AG04450 (cell line): ENCODE measurements around the gene GPC5. TPM values are rescaled to one million over a fixed set of nuclear protein-coding genes. Genes with fewer than 3 reads are reported as not detected.

ENCODE experiments used
- CTCF ChIA-PET: fragments of 300-600, 350-600 bp; formaldehyde crosslinking; extraction: SDS; loops from one replicate; lab custom pipeline; 2022; ENCODE audit warnings: antibody characterized with exemption, inconsistent platforms; lab: Charles Lee
- POLR2A ChIA-PET: fragments of 350-600 bp; formaldehyde crosslinking; extraction: SDS; loops from one replicate; lab custom pipeline; 2021; ENCODE audit warnings: antibody characterized with exemption, inconsistent platforms; lab: Yijun Ruan, JAX
- DNase-seq: peaks from one replicate; pipeline ENCODE4 v3.0.0-alpha.2; 2011; ENCODE audit warnings: low read depth, low spot score
- H3K27ac ChIP-seq: one replicate; pipeline ENCODE4 v1.5.1; 2012; ENCODE audit warnings: low read depth, low read length, control low read depth
- H3K27me3 ChIP-seq: one replicate; pipeline ENCODE4 v1.6.0; 2012; ENCODE audit warnings: low read length; ENCODE audit not compliant: control insufficient read depth, insufficient read depth
- H3K4me3 ChIP-seq: 2 replicates; pipeline ENCODE4 v1.5.1; 2011; ENCODE audit warnings: mild to moderate bottlenecking, low read depth, low read length, control low read depth
- H3K9me3 ChIP-seq: 2 replicates; pipeline ENCODE4 v1.5.1; 2012; ENCODE audit warnings: low read length; ENCODE audit not compliant: control insufficient read depth, insufficient read depth
- CTCF ChIP-seq: IDR thresholded peaks from 2 replicates; pipeline ENCODE4 v1.5.1; 2011; ENCODE audit warnings: low read depth, low read length, control low read depth, inconsistent platforms
- polyA plus RNA-seq: library from polyadenylated mRNA; depleted of rRNA; stranded (reverse); fragments of >200 nt; gene quantifications from 2 replicates; pipeline ENCODE4 v1.2.3, GENCODE V29; 2011

The GPC5 gene
- polyA plus RNA-seq, 1 experiment: 3.6 TPM

DNA sequence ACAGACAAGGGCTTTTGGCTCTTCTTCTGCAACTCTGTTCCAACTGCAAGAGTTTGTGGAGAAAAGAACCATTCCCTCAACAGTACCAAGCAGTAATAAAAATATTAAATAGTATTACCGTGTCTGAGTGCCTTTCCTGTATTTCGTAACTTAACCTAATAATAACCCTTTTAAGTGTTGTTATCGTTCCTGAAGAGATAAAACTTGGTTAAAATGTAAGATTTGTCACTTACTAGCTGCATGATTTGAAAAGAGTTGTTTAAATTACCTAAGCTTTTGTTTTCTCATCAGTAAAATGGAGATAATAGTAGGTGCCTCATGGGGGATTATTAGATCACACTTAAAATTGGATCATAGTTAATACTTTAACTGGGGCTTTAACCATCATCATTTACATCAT, 447.2 kb downstream of the GPC5 start:
- ChIA-PET POLR2A (no interaction called here), CTCF (no interaction called here)
- Histone ChIP-seq H3K4me3 (no peak overlapping the region), H3K9me3 (no peaks in the 10 kb centered on the region), H3K27me3 (no peaks in the 10 kb centered on the region), H3K27ac (no peak overlapping the region)
- no peak for DNase-seq
- no peak for TF ChIP-seq CTCF

GRCh38 chr13:91863699-91864098, 465.3 kb downstream of the GPC5 start:
- Histone ChIP-seq H3K27ac (no peak overlapping the region), H3K27me3 (no peaks in the 10 kb centered on the region), H3K4me3 (no peak overlapping the region), H3K9me3 (no peaks in the 10 kb centered on the region)
- ChIA-PET CTCF (no interaction called here), POLR2A (no interaction called here)
- DNase-seq: no peak
- no peak for TF ChIP-seq CTCF

- DNase-seq: no peak
- no peak for TF ChIP-seq CTCF
- Histone ChIP-seq H3K27ac (no peak overlapping the region), H3K9me3 (no peaks in the 10 kb centered on the region), H3K27me3 (no peaks in the 10 kb centered on the region), H3K4me3 (no peak overlapping the region)
- ChIA-PET CTCF (no interaction called here), POLR2A (no interaction called here)
Observed at GRCh38 chr13:91868351-91868750, 469.9 kb downstream of the GPC5 start.

DNA sequence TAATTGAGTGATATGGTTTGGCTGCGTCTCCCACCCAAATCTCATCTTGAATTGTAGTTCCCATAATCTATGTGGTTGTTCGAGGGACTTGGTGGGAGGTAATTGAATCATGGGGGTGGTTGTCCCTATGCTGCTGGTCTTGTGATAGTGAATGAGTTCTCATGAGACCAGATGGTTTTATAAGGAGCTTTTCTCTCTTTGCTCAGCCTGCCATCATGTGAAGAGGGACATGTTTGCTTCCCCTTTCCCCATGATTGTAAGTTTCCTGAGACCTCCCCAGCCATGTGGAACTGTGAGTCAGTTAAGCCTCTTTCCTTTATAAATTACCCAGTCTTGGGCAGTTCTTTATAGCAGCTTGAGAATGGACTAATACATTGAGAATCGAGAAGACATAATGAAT, 480.1 kb downstream of the GPC5 start:
- Histone ChIP-seq H3K9me3 (no peaks in the 10 kb centered on the region), H3K27me3 (no peaks in the 10 kb centered on the region), H3K27ac (no peak overlapping the region), H3K4me3 (no peak overlapping the region)
- ChIA-PET CTCF (no interaction called here), POLR2A (no interaction called here)
- TF ChIP-seq CTCF: no peak
- DNase-seq: no peak

- DNase-seq: no peak
- POLR2A ChIA-PET: no interaction called here
- Histone ChIP-seq H3K9me3 (no peaks in the 10 kb centered on the region), H3K4me3 (no peak overlapping the region), H3K27ac (no peak overlapping the region), H3K27me3 (no peaks in the 10 kb centered on the region)
- TF ChIP-seq CTCF: no peak
- CTCF ChIA-PET: no interaction called here
Observed at GRCh38 chr13:91879360-91879759, 480.9 kb downstream of the GPC5 start.
